ENCODE data around the gene SH3TC2.
"Not testable (repeated sequence)": the region's sequence is repeated elsewhere in the genome, so short reads cannot be mapped to it uniquely, and the experiment has no call there.

The SH3TC2 gene
- 0 to 0.27 (median 0.08) reads per million in 4 donors for total RNA-seq

DNA sequence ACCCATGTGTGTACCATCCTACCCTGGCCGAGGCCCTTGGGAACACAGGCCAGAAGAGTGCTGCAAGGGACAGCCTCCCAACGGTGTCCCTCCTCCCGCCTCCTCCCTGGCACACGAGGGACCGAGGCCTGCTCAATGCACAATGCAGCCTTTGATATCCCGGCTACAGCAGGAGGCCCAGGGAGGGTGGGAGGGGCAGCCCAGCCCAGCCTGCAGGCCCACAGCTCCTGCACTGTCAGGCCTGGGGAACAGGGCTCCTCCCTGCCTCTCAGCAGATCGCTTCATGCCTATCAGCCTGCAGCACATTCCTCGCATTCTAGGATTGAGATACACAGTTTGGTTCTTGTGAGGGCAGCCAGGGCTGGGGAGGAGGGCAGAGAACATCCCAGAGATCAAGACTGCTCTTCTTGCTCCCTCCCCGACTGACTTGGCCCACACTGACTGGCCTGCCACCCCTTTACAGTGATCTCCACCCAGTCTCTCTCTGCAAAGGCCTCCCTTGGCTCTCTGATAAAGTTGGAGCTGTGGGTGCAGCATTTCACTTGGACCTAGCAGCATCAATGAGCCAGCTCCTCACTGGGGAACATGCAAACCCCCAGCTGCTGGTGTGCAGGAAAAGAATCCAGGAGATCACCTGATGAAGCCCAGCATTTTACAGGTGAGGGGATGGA lies at the start of gene SH3TC2:
TSS of gene SH3TC2 (minus strand) at position 46 of the 671 bp plus-strand sequence. CDS start at position 6, 40 bp downstream.
- DNase-seq = no peak

GRCh38 chr5:149110406-149110805 lies 47.5 kb upstream of the SH3TC2 start:
- DNase-seq = no peak

- no peak for DNase-seq
Observed at GRCh38 chr5:149108651-149109280, 45.9 kb upstream of the SH3TC2 start.

GRCh38 chr5:149100331-149100730 lies 37.5 kb upstream of the SH3TC2 start:
- DNase-seq = no peak

- no peak for DNase-seq
Observed at GRCh38 chr5:149099920-149100319, 37.1 kb upstream of the SH3TC2 start.

GRCh38 chr5:149094996-149095395 lies 32.1 kb upstream of the SH3TC2 start:
- no peak for DNase-seq

DNA sequence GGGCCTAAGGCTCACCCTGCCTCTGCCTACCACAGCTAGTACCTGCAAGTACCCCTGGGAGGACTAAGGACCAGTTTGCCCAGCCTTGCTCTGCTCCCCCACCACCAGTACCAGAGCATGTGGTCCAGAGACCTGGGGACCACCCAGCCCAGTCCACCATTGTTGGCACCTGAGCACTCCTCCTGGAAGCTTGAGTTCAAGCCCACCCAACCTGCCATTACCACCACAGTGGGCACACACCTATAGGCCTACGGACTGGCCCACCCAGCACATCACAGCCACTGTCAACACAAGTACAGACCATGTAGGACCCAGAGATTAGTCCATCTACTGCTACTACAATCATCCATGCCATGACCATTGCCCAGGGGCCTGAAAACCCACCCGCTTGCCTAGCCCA lies 30.8 kb upstream of the SH3TC2 start:
- DNase-seq = no peak

- no peak for DNase-seq
Observed at GRCh38 chr5:149089796-149090195, 26.9 kb upstream of the SH3TC2 start.

GRCh38 chr5:149088686-149089085 lies 25.8 kb upstream of the SH3TC2 start:
- no peak for DNase-seq

DNA sequence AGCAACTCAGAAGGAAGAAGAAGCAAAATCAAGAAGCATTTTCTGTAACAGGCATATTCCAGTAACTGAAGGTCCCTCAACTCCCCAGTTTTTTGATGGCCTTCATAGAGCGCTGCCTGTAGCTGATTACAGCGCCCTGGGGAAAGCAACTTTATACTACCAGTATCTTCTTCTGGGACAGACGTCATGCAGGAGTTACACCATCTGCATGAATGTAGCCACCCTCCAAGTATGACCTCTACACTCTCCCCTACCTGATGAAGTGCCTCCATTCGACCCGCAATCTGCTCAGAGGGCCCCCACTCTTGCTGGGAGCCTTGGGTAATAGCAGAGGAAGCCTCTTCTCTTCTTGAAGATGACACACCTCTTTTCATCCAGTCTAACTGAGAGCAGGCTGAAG lies 21.0 kb upstream of the SH3TC2 start:
- no peak for DNase-seq

DNA sequence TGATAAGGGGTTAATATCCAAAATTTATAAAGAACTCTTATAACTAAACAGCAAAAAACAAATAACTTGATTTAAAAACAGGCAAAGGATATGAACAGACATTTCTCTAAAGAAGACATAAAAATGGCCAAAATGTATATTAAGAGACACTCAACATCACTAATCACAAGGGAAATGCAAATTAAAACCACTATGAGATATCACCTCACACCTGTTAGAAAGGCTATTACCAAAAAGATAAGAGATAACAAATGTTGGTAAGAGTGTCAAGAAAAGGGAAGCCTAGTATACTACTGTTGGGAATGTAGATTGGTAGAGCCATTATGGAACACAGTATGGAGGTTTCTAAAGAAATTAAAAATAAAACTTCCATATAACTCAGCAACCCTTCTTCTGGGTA lies 19.4 kb upstream of the SH3TC2 start:
- no peak for DNase-seq

DNA sequence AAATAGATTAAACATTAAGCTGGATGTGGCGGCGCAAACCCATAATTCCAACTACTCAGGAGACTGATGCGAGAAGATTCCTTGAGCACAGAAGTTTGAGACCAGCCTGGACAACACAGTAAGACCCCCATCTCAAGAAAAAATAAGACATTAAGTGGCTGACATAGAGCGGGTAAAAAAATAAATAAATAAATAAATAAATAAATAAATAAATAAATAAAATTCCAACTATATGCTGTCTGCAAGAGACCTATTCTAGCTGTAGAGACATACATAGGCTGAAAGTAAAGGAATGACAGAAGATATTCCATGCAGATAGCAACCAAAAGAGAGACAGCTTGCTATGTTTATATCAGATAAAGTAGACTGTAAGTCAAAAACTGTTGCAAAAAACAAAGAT lies 17.4 kb upstream of the SH3TC2 start:
- no peak for DNase-seq

DNA sequence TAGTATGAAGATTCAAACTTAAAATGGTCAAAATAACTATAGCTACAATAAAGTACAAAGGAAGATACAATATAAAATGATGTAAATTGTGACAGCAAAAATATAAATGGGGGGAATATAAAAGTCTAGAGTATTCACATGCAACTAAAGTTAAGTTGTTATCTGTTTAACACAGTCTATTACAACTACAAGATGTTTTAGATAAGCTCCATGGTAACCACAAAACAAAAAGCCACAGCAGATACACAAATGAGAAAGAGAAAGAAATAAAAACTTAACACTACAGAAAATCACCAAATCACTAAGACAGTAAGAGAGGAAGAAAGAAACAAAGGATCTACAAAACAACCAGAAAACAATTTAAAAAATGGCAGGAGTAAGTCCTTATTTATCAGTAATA lies 17.0 kb upstream of the SH3TC2 start:
- DNase-seq = no peak

DNA sequence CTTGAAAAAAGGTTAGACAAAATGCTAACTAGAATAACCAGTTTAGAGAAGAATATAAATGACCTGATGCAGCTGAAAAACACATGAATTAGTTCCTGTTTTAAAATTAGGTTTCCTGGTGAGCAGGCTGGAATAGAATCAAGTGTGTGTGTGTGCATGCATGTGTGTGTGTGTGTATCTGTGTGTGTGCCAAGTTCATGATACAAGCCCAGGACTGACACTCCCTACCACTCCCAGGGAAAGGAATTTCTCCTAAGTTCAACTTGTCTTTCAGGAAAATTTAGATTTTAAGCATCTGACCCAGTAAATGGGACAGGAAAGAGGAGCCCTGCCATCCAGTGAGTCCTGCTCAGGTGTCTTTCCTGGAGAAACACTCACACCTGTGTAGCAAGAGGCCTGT lies 11.2 kb upstream of the SH3TC2 start:
- DNase-seq = not testable (repeated sequence)

- DNase-seq = no peak
Observed at GRCh38 chr5:149073213-149073612, 10.4 kb upstream of the SH3TC2 start.

DNA sequence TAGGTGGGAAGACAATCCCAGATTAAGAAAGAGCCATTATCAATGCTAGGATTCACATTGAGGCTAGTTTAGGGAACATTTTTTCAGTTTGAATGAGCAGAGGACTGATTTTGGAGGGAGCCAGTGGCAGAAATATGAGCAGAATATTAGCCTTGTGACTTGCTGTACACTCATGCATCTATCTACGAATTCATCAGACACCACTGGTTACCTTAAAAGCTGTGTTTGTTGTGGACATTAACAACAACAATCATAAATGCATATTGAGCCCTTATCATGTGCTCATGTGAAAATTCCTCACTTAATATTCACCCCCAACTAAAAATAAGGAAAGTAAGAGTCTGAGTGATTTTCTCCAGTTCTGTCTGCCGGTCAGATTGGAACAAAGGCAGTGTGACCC lies 9.9 kb upstream of the SH3TC2 start:
- no peak for DNase-seq

GRCh38 chr5:149072376-149072775 lies 9.5 kb upstream of the SH3TC2 start:
- DNase-seq = no peak

- DNase-seq = no peak
Observed at GRCh38 chr5:149071756-149072155, 8.9 kb upstream of the SH3TC2 start.

GRCh38 chr5:149071216-149071615 lies 8.4 kb upstream of the SH3TC2 start:
- DNase-seq = no peak

DNA sequence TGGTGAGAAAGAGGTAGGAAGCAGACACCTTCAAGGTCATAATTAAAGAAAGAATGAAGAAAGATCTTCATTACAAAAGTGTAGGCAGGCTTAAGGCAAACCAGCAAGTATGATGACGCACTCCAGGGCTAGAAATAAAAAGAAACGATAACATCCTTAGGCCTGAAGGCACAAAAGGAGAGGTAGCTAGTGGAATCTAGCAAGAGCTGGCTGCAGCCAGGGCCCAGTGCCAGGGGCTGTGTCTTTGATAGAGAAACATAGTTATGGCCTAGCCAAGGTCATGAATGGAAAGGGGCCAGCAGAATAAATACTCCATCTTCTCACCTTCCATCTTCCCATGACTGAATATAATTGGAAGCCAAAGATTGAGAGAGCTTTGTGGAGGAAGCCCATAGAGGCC lies 6.8 kb upstream of the SH3TC2 start:
- DNase-seq = no peak

DNA sequence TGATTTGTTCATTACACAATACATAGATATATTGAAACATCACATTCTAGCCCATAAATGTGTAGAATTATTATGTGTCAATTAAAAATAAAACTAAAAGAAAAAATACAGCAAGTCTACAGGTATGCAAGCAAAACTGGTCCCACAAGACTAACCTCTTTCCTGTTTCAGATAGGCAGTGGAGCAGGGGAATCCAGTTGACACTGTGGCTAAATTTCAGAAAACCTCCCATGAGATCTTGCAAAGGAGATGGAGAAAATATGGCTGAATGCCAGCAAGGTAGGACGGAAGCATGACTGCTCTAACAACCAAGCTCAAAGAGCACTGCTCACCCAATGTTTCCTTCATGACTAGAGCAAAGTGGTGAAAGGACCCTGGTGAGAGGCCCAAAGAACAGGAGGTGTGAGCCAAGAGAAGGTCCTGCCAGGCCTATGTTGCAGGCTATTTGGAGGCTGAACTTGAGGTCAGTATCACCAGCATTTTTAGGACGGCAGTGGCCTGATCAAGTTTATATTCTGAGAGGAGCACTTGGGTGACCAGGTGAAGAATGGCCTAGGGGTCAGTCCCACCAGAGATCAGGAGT lies 1.1 kb upstream of the SH3TC2 start:
- DNase-seq = no peak

- DNase-seq = no peak
Observed at GRCh38 chr5:149062371-149063016, 368 bp downstream of the SH3TC2 start.

DNA sequence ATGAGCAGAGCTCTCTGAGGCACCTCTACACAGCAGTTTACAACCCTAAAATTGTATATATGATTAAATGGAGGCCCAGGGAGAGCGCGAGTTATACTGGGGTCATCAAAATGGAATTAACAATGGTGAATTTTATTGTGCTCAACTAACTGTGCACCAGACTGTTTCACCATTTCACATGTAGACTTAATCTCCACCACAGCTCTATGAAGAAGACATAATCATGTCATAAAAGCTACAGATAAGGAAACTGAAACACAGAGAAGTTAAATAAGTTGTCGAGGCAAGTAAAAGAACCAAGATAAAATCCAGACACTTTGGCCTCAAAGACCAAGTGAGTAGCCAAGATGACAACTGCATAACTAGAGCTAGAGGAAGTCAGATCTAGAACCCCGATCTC lies 1.5 kb downstream of the SH3TC2 start:
- no peak for DNase-seq

DNA sequence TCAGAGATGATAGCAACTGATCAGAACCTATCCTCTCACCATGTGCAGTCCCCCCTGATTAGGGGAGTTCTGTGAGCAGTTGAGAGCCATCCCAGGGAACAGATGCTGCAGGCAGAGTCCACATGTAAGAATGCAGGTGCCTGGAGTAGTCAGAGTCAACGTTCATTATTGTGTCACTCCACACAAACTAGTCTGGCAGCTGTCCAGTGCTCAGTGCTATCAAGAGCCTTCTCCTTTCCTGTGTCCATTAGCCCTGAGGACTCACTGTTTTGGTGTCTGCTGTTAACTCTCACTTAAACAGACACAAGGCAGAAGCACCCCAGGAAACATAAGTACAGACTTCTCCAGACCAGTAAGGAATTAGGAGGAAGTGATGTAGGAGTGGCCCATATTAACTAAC lies 2.5 kb downstream of the SH3TC2 start:
- no peak for DNase-seq

All from T-helper 1 cell (primary cell).